IPS-11a (cell line): ENCODE data around the gene ADAMTS2.

Source experiments
- H3K4me3 ChIP-seq: one replicate; pipeline ENCODE4 v1.5.1; 2013; ENCODE audit warnings: low read depth, low read length, control low read depth

ADAMTS2 gene

GRCh38 chr5:179204572-179204971 is 140.7 kb downstream of the ADAMTS2 start:
- H3K4me3 ChIP-seq = no peak overlapping the region

- H3K4me3 ChIP-seq = no peak overlapping the region
Measured at GRCh38 chr5:179203248-179203647, 142.0 kb downstream of the ADAMTS2 start.

GRCh38 chr5:179201986-179202385 is 143.3 kb downstream of the ADAMTS2 start:
- H3K4me3 ChIP-seq = no peak overlapping the region

GRCh38 chr5:179199246-179199645 is 146.0 kb downstream of the ADAMTS2 start:
- H3K4me3 ChIP-seq = no peak overlapping the region

GRCh38 chr5:179198825-179199224 is 146.4 kb downstream of the ADAMTS2 start:
- no peak overlapping the region for H3K4me3 ChIP-seq

GRCh38 chr5:179196405-179197079 is 148.7 kb downstream of the ADAMTS2 start:
- no peak overlapping the region for H3K4me3 ChIP-seq

GRCh38 chr5:179195561-179196404 is 149.5 kb downstream of the ADAMTS2 start:
- no peak overlapping the region for H3K4me3 ChIP-seq

- no peak overlapping the region for H3K4me3 ChIP-seq
Measured at GRCh38 chr5:179194941-179195381, 150.3 kb downstream of the ADAMTS2 start.

GRCh38 chr5:179194201-179194910 is 150.9 kb downstream of the ADAMTS2 start:
- no peak overlapping the region for H3K4me3 ChIP-seq

GRCh38 chr5:179193746-179194145 is 151.5 kb downstream of the ADAMTS2 start:
- H3K4me3 ChIP-seq = no peak overlapping the region

GRCh38 chr5:179192891-179193470 is 152.3 kb downstream of the ADAMTS2 start:
- H3K4me3 ChIP-seq = no peak overlapping the region

GRCh38 chr5:179192185-179192890 is 152.9 kb downstream of the ADAMTS2 start:
- no peak overlapping the region for H3K4me3 ChIP-seq

- H3K4me3 ChIP-seq = no peak overlapping the region
Measured at GRCh38 chr5:179191506-179192184, 153.6 kb downstream of the ADAMTS2 start.

- H3K4me3 ChIP-seq = no peak overlapping the region
Measured at GRCh38 chr5:179190851-179191505, 154.3 kb downstream of the ADAMTS2 start.

GRCh38 chr5:179188636-179189035 is 156.6 kb downstream of the ADAMTS2 start:
- no peak overlapping the region for H3K4me3 ChIP-seq

GRCh38 chr5:179187681-179188575 is 157.3 kb downstream of the ADAMTS2 start:
- no peak overlapping the region for H3K4me3 ChIP-seq

- H3K4me3 ChIP-seq = no peak overlapping the region
Measured at GRCh38 chr5:179187229-179187678, 158.0 kb downstream of the ADAMTS2 start.

GRCh38 chr5:179186801-179187200 is 158.5 kb downstream of the ADAMTS2 start:
- no peak overlapping the region for H3K4me3 ChIP-seq
